ENCODE data around the gene OSTF1.

The OSTF1 gene

GRCh38 chr9:75085640-75086039 is 2.7 kb upstream of the OSTF1 start:
- no peak for DNase-seq

- no peak for DNase-seq
Observed at GRCh38 chr9:75086541-75087288, 1.6 kb upstream of the OSTF1 start.

DNA sequence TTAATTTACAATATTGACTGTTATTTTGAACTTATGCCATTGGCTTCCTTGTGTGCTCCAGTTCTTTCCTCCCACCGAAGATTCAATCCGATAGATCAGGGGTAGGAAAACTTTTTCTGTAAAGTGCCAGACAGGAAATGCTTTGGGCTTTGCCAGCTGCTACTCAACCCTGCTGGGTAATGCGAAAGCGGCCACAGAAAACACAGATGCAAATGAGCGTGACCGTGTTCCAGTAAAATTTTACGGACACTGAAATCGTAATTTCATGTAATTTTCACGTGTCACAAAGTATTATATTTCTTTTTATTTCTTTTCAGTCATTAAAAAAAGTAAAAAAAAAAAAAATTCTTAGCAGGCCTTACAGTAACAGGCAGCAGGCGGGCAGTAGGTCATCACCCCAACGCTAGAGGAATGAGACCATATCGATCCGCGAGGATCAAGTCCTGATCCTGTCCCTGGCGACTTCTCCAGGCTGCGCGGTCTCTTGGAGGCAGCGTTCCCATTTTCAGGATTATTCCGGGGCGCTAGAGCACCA is 958 bp upstream of the OSTF1 start:
- peak; percentile 0 for DNase-seq

DNA sequence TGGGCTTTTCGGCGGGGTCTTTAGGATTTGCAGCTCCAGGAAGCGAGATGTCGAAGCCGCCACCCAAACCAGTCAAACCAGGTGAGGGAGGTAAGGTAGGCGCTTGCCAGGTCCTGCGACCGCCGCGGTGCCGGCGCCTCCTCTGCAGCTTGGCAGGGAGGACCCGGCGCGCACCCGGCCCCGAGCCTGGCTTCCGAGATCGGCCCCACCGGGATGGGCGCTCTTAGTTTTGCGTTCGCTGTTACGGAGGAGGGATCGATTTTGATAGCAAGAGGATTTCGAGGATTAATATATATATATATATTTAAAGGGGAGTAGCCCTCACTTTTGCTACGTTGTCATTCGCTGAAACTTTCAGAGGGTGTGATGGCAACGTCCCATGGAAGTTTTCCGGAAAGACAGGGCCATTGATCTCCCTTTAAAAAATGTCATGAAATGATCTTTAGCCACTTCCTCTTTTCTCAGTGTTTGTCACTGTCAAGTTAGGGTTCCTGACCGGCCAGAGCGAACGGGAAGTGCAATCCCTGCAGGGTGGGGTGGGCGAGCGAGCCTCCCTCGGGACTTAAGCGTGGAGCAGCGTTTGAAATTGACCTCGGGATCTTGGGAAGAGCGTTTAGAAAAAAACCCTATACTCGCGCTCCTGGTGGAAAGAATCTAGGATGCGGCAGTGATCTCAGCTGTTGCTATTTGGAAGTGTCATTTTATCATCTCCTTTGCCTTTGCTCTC is 495 bp downstream of the OSTF1 start:
- no peak for DNase-seq

DNA sequence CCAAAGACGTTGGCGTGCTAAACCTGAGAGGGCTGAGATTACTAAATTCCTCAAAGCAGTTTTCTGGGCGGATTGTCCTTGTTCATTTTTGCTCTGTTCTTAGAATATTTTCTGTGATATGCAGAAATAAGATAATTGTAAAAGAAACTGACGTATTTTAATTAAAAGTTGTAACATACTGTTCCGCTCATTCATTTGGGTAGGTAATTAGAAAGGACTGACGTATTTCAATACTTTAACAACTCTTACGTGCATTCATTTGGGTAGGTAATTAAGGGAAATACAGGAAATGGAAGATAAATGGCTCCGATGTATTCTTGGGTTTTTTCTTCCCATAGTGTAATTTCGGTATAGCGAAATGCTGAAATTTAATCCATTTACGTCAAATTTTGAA is 1.1 kb downstream of the OSTF1 start:
- no peak for DNase-seq

DNA sequence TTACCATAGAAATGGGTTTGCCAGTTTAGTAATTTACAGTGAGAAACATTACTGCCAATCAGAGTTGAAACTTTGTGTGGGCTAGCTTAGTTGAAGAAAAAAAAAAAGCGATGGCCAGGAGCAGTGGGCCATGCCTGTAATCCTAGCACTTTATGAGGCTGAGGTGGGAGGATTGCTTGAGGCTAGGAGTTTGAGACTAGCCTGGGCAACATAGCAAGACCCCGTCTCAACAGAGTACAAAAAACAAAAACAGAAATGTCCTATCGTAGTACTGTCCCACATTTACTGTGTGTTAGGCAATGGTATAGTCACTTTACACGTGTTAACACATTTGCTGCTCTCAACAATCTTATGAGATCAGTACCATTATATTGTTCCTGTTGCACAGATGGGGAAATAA is 2.3 kb downstream of the OSTF1 start:
- no peak for DNase-seq

GRCh38 chr9:75092766-75093165 is 4.5 kb downstream of the OSTF1 start:
- no peak for DNase-seq

- DNase-seq, result no peak
Observed at GRCh38 chr9:75096796-75097195, 8.5 kb downstream of the OSTF1 start.

GRCh38 chr9:75101004-75101588 is 12.8 kb downstream of the OSTF1 start:
- DNase-seq, result no peak

DNA sequence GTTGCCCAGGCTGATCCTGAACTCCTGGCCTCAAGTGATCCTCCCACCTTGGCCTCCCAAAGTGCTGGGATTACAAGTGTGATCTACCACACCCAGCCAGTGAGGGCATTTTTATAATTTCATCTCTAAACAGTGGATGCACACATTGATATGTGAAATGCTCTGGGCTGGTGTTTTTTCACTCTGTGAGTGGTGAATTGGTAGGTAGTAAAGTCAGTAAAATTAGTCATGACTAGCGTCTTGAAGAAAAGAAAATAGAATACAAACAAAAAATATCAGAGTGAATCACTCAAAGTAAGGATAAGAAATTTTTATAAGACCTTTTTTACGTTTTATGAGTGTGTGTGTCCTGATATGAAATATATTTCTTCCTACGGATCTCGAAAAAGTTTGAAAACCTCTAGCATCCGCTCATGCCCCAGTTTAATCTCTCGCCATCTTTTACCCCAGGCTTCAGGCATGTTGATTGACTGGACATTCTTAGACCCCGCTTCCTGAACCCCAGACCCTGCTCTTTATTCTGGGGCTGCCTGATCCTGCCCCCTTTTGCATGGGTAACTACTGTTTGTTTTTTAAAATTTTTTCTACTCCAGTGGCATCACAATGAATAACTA is 14.0 kb downstream of the OSTF1 start:
- no peak for DNase-seq

GRCh38 chr9:75104607-75105006 is 16.3 kb downstream of the OSTF1 start:
- no peak for DNase-seq

- no peak for DNase-seq
Observed at GRCh38 chr9:75105019-75105540, 16.8 kb downstream of the OSTF1 start.

GRCh38 chr9:75105841-75106240 is 17.5 kb downstream of the OSTF1 start:
- no peak for DNase-seq

GRCh38 chr9:75106857-75107256 is 18.5 kb downstream of the OSTF1 start:
- DNase-seq, result no peak

DNA sequence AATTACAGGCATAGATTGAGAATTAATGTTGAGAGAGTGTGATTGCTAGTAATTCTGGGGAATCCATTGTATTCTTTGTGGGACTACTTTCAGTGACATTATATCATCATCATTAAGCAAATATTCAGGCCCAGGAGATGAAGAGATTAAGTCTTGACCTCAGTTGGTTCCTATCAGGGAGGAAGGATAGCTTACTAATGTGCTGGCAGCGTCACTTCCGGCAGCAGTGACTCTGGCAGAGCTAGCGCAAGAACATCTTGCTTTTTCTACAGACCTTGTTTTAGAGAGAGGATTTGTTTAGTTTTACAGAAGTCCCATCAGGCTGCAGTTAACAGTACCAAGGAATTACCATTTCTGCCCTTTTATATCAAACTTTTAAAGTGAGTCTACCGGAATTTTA is 20.3 kb downstream of the OSTF1 start:
- no peak for DNase-seq

DNA sequence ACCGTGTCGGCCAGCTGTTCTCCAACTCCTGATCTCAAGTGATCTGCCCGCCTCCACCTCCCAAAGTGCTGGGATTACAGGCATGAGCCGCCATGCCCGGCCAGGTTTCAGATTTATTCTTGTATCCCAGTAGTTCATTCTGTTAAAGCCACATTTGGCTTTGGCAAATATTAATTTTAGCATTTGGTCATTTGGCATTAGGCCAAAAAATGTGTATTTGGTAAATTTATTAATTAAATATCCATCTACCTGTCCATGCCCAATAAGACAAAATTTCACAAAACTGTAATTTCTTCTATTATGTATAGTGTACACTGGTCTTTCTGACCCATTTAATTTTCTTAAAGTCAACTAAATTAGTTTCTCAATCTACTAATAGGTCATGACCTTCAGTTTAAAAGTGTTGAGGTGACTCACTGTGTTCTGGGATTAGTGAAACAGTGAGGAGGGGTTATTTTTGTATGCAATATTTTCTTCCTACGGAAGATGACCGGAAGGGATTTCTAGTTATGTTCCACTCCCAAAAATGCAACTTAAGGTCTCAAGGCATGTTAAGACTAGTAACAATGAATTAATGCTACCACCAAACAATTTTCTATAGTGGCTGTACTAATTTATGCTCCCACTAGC is 21.0 kb downstream of the OSTF1 start:
- no peak for DNase-seq

DNA sequence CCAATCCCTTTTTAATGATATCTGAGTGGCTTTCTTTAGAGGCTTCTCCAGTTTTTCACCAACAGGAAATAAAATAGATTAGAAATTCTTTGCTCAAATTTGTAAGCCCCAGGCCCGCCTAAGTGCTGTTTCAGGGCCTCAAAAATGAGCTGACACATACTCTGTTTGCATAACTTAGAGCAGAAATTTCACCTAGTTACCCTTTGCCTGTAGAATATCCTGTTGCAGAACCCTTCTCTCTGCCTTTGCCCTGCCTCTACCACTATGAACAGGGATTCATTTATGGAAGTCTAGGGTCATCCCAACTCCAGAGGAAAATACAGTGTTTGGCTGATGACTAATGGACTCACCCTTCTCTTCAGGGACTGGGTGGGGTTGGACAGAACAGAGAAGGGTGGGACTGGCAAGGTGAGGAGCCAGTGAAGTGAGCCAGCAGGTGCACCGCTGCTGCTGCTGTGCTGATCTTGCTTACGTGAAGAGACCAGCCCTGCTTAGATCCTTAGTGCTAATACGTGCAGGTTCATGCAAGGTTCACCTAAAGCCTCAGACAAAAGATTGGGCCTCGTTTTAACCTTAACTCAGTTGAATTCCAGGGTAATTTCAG is 22.8 kb downstream of the OSTF1 start:
- no peak for DNase-seq

DNA sequence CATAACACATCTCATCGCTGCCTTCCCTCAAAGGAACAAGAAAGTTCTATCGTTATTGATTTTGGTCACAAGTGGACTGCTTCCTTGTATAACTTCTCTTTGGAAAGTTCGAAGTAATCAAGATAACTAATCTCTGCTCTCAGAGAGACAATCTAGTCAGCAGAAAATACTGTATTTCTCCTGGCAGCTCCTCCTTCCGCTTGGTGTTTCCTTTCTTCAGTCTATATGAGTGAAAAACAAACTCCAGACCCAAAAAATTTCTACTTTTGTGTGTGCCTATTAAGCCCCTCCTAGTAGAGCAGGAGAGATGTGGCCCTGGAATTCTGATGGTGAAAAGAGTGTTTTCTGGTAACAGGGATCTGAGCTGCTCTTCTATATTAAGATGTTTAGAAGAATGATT is 24.5 kb downstream of the OSTF1 start:
- no peak for DNase-seq

DNA sequence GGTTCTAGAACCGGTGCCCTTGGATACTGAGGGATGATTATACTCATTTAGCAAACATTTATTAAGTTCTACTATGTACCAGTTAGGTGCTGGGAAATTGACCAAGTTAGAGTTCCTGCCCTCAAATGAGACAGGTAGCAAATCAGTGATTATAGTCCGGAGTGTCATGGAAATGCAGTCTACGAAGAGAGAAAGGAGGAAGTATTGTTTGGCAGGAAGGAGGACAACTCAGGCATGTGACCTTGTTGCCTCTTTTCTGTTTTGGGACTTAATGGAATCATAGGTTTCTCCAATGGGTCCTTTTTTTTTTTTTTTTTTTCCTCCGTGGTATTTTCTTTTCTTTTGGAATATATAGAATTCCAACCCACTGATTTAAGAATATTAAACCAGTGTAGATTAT is 28.0 kb downstream of the OSTF1 start:
- DNase-seq, result no peak

- DNase-seq, result no peak
Observed at GRCh38 chr9:75117564-75117963, 29.2 kb downstream of the OSTF1 start.

DNA sequence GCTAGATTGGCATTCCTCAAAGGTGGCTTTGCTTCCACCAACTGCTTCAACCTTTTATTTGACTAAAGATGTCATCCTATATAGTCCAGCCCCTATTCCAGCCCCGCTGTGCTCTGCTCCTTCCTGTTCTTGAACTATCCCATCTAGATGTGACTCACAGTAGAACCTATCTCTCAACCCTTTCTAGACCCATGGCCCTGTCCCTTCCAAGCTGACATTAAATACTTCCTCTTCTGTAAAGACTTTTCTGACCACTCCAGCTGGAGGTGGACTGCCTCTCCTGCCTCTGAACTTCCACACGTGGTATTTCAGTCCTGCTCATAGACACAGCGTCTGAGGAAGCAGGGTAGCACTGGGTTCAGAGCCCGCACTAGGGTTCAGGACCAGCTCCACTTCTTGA is 32.4 kb downstream of the OSTF1 start:
- no peak for DNase-seq

DNA sequence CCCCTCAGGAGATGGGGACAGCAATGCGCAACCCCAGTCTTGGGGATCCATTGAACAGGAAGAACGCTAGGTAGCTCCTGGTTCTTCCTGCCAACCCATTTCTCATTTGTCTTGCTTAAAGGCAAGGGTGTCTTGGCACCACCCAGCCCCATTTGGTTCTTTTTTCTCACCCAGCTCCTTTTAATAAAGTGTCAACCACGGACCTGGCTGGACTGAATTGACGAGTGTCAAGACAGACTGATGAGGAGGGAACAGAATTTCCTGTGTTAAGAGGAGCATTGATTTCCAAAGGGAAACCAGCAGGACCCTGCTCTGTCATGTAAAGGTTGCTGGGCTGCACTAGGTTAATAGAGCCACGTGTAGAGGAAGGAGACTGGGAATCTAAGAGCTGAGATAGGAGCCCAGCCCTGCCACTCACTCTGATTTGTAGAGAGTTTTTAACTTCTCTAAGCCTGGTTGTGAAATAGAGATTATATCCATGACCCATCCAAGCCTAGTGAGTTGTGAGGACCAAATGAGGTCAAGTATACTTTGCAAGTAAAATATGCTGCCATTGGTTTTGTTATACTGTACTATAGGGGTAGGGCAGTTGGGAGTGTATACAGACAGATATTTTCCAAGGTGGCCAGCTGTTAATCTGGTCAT is 33.7 kb downstream of the OSTF1 start:
- DNase-seq, result no peak
